HL-60 (cell line): ENCODE measurements around the gene TSC22D2.

Source experiments
- CTCF ChIP-seq: IDR thresholded peaks from one replicate; pipeline ENCODE4 v1.5.1; 2011; ENCODE audit warnings: low read length, control low read depth, inconsistent platforms; ENCODE audit not compliant: insufficient read depth
- GABPA ChIP-seq: IDR thresholded peaks from 2 replicates; pipeline ENCODE4 v1.6.1; 2012; ENCODE audit warnings: low read depth
- POLR2AphosphoS5 ChIP-seq: IDR thresholded peaks from 2 replicates; pipeline ENCODE4 v1.6.1; 2012; ENCODE audit warnings: low read depth
- REST ChIP-seq: IDR thresholded peaks from 2 replicates; pipeline ENCODE4 v1.6.1; 2012; ENCODE audit warnings: low read depth; ENCODE audit not compliant: insufficient replicate concordance

GRCh38 chr3:150436161-150436560 lies 28.1 kb downstream of the TSC22D2 start:
- no peak for TF ChIP-seq CTCF
- no peak for TF ChIP-seq GABPA
- TF ChIP-seq REST, result no peak
- no peak for TF ChIP-seq POLR2AphosphoS5
